Sigmoid colon (tissue), 4 donors: ENCODE results near the gene PLA2G4D.

Experiments
- POLR2A ChIP-seq, 2 donors: fragments of 450-650 bp; IDR thresholded peaks; one replicate each; pipeline ENCODE4 v1.6.1; 2016; ENCODE audit warnings: antibody characterized with exemption in 2 of 2, mild to moderate bottlenecking in 2 of 2, moderate library complexity in 2 of 2
- POLR2AphosphoS5 ChIP-seq, 4 donors: sonication (generic); formaldehyde crosslinking; IDR thresholded peaks; one replicate each; pipeline ENCODE4 v1.6.1; 2017; ENCODE audit warnings: antibody characterized with exemption in 4 of 4
- TF ChIP-seq, protein P1 (sequence below), 4 experiments: fragments of 450-650 bp in 3 of 4; fragments of 200-600 bp in 1 of 4; IDR thresholded peaks; one replicate each; pipeline ENCODE4 v1.5.1; 2016 to 2019; ENCODE audit warnings: antibody characterized with exemption in 4 of 4, mild to moderate bottlenecking in 3 of 4, moderate library complexity in 2 of 4

DNA sequence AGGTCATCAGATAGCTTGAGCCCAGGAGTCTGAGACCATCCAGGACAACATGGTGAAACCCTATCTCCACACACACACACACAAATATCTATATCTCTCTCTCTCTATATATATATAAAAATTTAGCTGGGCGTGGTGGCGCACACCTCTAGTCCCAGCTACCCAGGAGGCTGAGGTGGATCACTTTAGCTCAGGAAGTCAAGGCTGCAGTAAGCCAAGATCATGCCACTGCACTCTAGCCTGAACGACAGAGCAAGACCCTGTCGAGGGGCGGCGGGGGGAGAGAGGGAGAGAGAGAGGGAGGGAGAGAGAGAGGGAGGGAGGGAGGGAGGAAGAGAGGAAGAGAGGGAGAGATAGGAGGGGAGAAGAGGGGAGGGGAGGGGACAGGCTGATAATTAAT, 34.1 kb upstream of the PLA2G4D start:
- TF ChIP-seq POLR2A (IDR thresholded peaks at IDR 0.05) (no peak), POLR2AphosphoS5 (IDR thresholded peaks at IDR 0.05) (no peak)
- TF ChIP-seq, protein P1, sequence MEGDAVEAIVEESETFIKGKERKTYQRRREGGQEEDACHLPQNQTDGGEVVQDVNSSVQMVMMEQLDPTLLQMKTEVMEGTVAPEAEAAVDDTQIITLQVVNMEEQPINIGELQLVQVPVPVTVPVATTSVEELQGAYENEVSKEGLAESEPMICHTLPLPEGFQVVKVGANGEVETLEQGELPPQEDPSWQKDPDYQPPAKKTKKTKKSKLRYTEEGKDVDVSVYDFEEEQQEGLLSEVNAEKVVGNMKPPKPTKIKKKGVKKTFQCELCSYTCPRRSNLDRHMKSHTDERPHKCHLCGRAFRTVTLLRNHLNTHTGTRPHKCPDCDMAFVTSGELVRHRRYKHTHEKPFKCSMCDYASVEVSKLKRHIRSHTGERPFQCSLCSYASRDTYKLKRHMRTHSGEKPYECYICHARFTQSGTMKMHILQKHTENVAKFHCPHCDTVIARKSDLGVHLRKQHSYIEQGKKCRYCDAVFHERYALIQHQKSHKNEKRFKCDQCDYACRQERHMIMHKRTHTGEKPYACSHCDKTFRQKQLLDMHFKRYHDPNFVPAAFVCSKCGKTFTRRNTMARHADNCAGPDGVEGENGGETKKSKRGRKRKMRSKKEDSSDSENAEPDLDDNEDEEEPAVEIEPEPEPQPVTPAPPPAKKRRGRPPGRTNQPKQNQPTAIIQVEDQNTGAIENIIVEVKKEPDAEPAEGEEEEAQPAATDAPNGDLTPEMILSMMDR (IDR thresholded peaks at IDR 0.05) = no peak
